HCT116 (cell line): ENCODE measurements around the gene SMPDL3B. TPM values are rescaled to one million over a fixed set of nuclear protein-coding genes. Genes with fewer than 3 reads are reported as not detected.

ENCODE experiments used
- ATAC-seq: fragments of 200-7000 bp; cut with Tn5 transposase; 2 replicates; pipeline ENCODE4 v1.9.1; 2020; ENCODE audit warnings: mild to moderate bottlenecking, moderate library complexity
- BruUV-seq: library from RNA; stranded (reverse); fragments of 400-500 nt; replicated peaks from 2 replicates; lab custom pipeline; 2021; lab: Mats Ljungman, UMichigan
- CTCF ChIA-PET: fragments of 300-600 bp; sonication (Branson Sonifier 250); formaldehyde crosslinking; loops from one replicate; lab custom pipeline; 2021; ENCODE audit warnings: antibody characterized with exemption; lab: Charles Lee
- POLR2A ChIA-PET: fragments of 300-600, 350-600 bp; sonication (Branson Sonifier 250); formaldehyde crosslinking; loops from one replicate; lab custom pipeline; 2021; ENCODE audit warnings: antibody characterized with exemption; lab: Charles Lee
- RAD21 ChIA-PET, 2 experiments: fragments of 300-600 bp; sonication (Branson Sonifier 250); formaldehyde crosslinking; loops; one replicate each; lab custom pipeline; 2023; ENCODE audit warnings: low total read pairs in 2 of 2; ENCODE audit not compliant: uncharacterized antibody in 2 of 2, unreplicated experiment in 2 of 2, low non-redundant PET in 1 of 2; lab: Charles Lee
- DNase-seq: peaks from one replicate; pipeline ENCODE4 v3.0.0-alpha.2; 2010; ENCODE audit warnings: low read depth, low spot score
- H2AFZ ChIP-seq: fragments of 200-600 bp; shearing (Covaris generic), sonication (generic); 2 replicates; pipeline ENCODE4 v1.6.1; 2017; ENCODE audit warnings: low read depth, mixed run types, mixed read lengths, antibody characterized with exemption, low read length; ENCODE audit not compliant: poor library complexity, severe bottlenecking
- H3K27ac ChIP-seq: 2 replicates; pipeline ENCODE4 v1.5.1; 2012; ENCODE audit warnings: low read depth, low read length
- H3K27me3 ChIP-seq: fragments of 200-600 bp; sonication (generic); 2 replicates; pipeline ENCODE4 v1.6.1; 2016; ENCODE audit warnings: mixed run types, low read length, mixed read lengths; ENCODE audit not compliant: insufficient read depth
- H3K36me3 ChIP-seq, 2 experiments: fragments of 200-500 bp in 1 of 2; fragments of 200-600 bp in 1 of 2; sonication (Bioruptor generic) in 1 of 2; sonication (generic) in 1 of 2; 2 replicates each; pipeline versions ENCODE4 v1.5.1 to v1.6.1; 2014 to 2016; ENCODE audit warnings: low read length in 2 of 2, inconsistent platforms in 1 of 2, mixed read lengths in 1 of 2, mixed run types in 1 of 2; ENCODE audit not compliant: insufficient read depth in 2 of 2, control insufficient read depth in 1 of 2
- H3K4me1 ChIP-seq, 2 experiments: fragments of 200-600 bp in 1 of 2; sonication (generic) in 1 of 2; 2 replicates each; pipeline versions ENCODE4 v1.5.1 to v1.6.1; 2012 to 2017; ENCODE audit warnings: low read length in 2 of 2, inconsistent platforms in 1 of 2, mild to moderate bottlenecking in 1 of 2, mixed read lengths in 1 of 2, mixed run types in 1 of 2, moderate library complexity in 1 of 2; ENCODE audit not compliant: insufficient read depth in 2 of 2, control insufficient read depth in 1 of 2
- H3K4me2 ChIP-seq: fragments of 200-600 bp; sonication (generic); 2 replicates; pipeline ENCODE4 v1.6.1; 2017; ENCODE audit warnings: mixed run types, low read length, mixed read lengths
- H3K4me3 ChIP-seq, 2 experiments: fragments of 200-600 bp in 1 of 2; sonication (generic) in 1 of 2; replicated peaks in 1 of 2; 2 replicates each; pipeline ENCODE4 v1.5.1; 2011 to 2016; ENCODE audit warnings: low read length in 2 of 2, control low read depth in 1 of 2, low read depth in 1 of 2, mild to moderate bottlenecking in 1 of 2, mixed read lengths in 1 of 2, mixed run types in 1 of 2
- H3K79me2 ChIP-seq: fragments of 200-600 bp; sonication (generic); 2 replicates; pipeline ENCODE4 v1.6.1; 2017; ENCODE audit warnings: mild to moderate bottlenecking, mixed run types, low read length, moderate library complexity, mixed read lengths; ENCODE audit not compliant: insufficient read depth
- H3K9ac ChIP-seq: fragments of 200-600 bp; sonication (generic); 2 replicates; pipeline ENCODE4 v1.6.1; 2016; ENCODE audit warnings: low read length, mixed read lengths
- H3K9me2 ChIP-seq: fragments of 200-600 bp; sonication (generic), shearing (Covaris generic); 2 replicates; pipeline ENCODE4 v1.6.1; 2017; ENCODE audit warnings: mixed run types, mild to moderate bottlenecking, moderate library complexity; ENCODE audit not compliant: insufficient read depth
- H3K9me3 ChIP-seq, 2 experiments: fragments of 200-500 bp in 1 of 2; fragments of 200-600 bp in 1 of 2; sonication (Bioruptor generic) in 1 of 2; sonication (generic) in 1 of 2; 2 replicates each; pipeline ENCODE4 v1.6.1; 2014 to 2017; ENCODE audit warnings: low read length in 2 of 2, mixed read lengths in 2 of 2, inconsistent platforms in 1 of 2, low read depth in 1 of 2, mild to moderate bottlenecking in 1 of 2, mixed run types in 1 of 2, moderate library complexity in 1 of 2; ENCODE audit not compliant: control insufficient read depth in 1 of 2, insufficient read depth in 1 of 2
- H4K20me1 ChIP-seq: fragments of 200-600 bp; sonication (generic), shearing (Covaris generic); 2 replicates; pipeline ENCODE4 v1.6.1; 2017; ENCODE audit warnings: mixed run types, mild to moderate bottlenecking, moderate library complexity; ENCODE audit not compliant: insufficient read depth
- CBX3 ChIP-seq: IDR thresholded peaks from 2 replicates; pipeline ENCODE4 v1.6.1; 2012; ENCODE audit warnings: low read depth
- EGR1 ChIP-seq: IDR thresholded peaks from 2 replicates; pipeline ENCODE4 v1.6.1; 2012; ENCODE audit warnings: low read depth
- ELF1 ChIP-seq: IDR thresholded peaks from 2 replicates; pipeline ENCODE4 v1.6.1; 2012; ENCODE audit warnings: low read depth, borderline replicate concordance
- EZH2 ChIP-seq: fragments of 200-600 bp; sonication (generic); IDR thresholded peaks from 2 replicates; pipeline ENCODE4 v1.6.1; 2017; ENCODE audit warnings: antibody characterized with exemption, mixed run types
- EZH2phosphoT487 ChIP-seq: fragments of 200-600 bp; IDR thresholded peaks from 2 replicates; pipeline ENCODE4 v1.6.1; 2018; ENCODE audit warnings: antibody characterized with exemption, borderline replicate concordance
- JUND ChIP-seq: IDR thresholded peaks from 2 replicates; pipeline ENCODE4 v1.6.1; 2012
- POLR2A ChIP-seq: IDR thresholded peaks from 2 replicates; pipeline ENCODE4 v1.7.0; 2011; ENCODE audit warnings: borderline replicate concordance; ENCODE audit not compliant: insufficient read depth, insufficient read length; ENCODE audit errors: extremely low read depth
- POLR2AphosphoS5 ChIP-seq: IDR thresholded peaks from 2 replicates; pipeline ENCODE4 v1.6.1; 2011; ENCODE audit warnings: mild to moderate bottlenecking, low read depth, low read length, moderate library complexity
- SIN3A ChIP-seq: IDR thresholded peaks from 2 replicates; pipeline ENCODE4 v1.6.1; 2012; ENCODE audit warnings: low read depth
- SP1 ChIP-seq: IDR thresholded peaks from 2 replicates; pipeline ENCODE4 v1.6.1; 2012; ENCODE audit warnings: low read depth
- SRF ChIP-seq: IDR thresholded peaks from 2 replicates; pipeline ENCODE4 v1.6.1; 2012; ENCODE audit warnings: low read depth
- intact Hi-C: fragments of 100-400 bp; cut with micrococcal nuclease; formaldehyde crosslinking; loops from 2 replicates; pipeline ENCODE4 v1.10.0; 2022
- total RNA-seq: library from RNA; stranded (reverse); gene quantifications from one replicate; pipeline ENCODE4 v1.2.1, GENCODE V29; 2021; ENCODE audit not compliant: unreplicated experiment
- TF ChIP-seq, protein P1 (sequence below): IDR thresholded peaks from 2 replicates; pipeline ENCODE4 v1.6.1; 2012; ENCODE audit warnings: low read depth
- TF ChIP-seq, protein P2 (sequence below): IDR thresholded peaks from 2 replicates; pipeline ENCODE4 v1.6.1; 2012
- TF ChIP-seq, protein P3 (sequence below), 3 experiments: fragments of 200-600 bp in 1 of 3; sonication (generic) in 1 of 3; IDR thresholded peaks in 2 of 3; conservative IDR thresholded peaks in 1 of 3; 2 replicates each; pipeline ENCODE4 v1.5.1; 2012 to 2017; ENCODE audit warnings: low read depth in 2 of 3, low read length in 2 of 3, antibody characterized with exemption in 1 of 3, borderline replicate concordance in 1 of 3, control low read depth in 1 of 3, mild to moderate bottlenecking in 1 of 3, mixed read lengths in 1 of 3, mixed run types in 1 of 3, moderate library complexity in 1 of 3; ENCODE audit not compliant: insufficient read depth in 1 of 3
- TF ChIP-seq, protein P4 (sequence below): IDR thresholded peaks from 2 replicates; pipeline ENCODE4 v1.6.1; 2011; ENCODE audit warnings: mild to moderate bottlenecking, low read length, moderate library complexity; ENCODE audit not compliant: insufficient replicate concordance; ENCODE audit errors: extremely low read depth

SMPDL3B gene
- total RNA-seq, 1 experiment from 2014 or later = 16.4 TPM

DNA sequence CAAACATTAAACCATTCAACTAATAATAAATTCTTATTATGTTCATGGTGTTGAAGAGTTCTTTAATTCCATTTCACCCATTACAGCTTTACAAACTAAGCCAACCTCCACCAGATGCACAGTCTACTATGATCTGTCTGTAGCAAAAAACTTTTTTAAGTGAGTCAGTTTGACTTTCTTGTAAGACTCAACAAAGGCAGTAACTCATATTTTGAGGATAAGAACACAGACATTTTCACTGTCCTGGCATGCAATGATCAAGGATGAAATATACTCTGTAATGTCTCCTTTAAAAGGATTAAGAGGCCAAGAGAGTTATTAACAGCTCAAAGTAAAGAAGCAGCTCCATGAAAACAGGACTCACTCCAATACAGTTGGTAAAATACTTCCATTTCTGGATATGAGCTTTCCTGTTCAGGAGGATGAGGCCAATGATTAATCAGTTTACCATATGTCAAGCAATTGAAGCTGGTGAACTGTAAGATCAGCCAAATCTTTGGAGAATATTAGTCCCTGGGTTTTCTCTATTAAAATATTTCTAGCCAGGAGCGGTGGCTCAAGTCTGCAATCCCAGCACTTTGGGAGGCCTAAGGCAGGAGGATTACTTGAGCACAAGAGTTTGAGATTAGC lies 45.5 kb downstream of the SMPDL3B start (continued):
- TF ChIP-seq, protein P1, sequence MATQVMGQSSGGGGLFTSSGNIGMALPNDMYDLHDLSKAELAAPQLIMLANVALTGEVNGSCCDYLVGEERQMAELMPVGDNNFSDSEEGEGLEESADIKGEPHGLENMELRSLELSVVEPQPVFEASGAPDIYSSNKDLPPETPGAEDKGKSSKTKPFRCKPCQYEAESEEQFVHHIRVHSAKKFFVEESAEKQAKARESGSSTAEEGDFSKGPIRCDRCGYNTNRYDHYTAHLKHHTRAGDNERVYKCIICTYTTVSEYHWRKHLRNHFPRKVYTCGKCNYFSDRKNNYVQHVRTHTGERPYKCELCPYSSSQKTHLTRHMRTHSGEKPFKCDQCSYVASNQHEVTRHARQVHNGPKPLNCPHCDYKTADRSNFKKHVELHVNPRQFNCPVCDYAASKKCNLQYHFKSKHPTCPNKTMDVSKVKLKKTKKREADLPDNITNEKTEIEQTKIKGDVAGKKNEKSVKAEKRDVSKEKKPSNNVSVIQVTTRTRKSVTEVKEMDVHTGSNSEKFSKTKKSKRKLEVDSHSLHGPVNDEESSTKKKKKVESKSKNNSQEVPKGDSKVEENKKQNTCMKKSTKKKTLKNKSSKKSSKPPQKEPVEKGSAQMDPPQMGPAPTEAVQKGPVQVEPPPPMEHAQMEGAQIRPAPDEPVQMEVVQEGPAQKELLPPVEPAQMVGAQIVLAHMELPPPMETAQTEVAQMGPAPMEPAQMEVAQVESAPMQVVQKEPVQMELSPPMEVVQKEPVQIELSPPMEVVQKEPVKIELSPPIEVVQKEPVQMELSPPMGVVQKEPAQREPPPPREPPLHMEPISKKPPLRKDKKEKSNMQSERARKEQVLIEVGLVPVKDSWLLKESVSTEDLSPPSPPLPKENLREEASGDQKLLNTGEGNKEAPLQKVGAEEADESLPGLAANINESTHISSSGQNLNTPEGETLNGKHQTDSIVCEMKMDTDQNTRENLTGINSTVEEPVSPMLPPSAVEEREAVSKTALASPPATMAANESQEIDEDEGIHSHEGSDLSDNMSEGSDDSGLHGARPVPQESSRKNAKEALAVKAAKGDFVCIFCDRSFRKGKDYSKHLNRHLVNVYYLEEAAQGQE = no peak

DNA sequence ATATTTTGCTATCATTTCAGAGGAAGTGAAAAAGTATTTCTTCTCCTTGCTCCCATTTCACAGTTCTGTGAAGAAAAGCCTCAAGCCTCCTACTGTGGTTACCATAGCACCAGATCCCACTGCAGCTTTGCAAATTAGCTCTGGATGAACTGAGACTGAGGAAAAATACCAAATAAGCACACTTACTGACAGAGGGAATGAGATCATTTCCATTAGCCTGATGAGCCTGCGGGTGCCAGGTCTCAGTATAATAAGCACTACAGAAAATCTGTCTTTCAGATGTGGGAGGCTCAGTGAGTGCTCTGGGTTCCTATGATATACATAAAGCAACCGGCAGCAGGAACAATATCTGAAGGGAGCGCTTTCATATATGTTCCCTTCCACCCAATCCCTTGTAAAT lies 46.3 kb downstream of the SMPDL3B start:
- no TSS peak for BruUV-seq
- ATAC-seq = no peak
- CTCF ChIA-PET = interaction anchor here (0.5 to 1.9 kb wide), 2 partner anchors 42 to 102 kb away, joined by 4 to 9 read pairs; no protein-coding TSS in a partner anchor

More for the DNA sequence above, 46.3 kb downstream of the SMPDL3B start:
- no peaks in the 10 kb centered on the region; the same call in 1 of the 2 replicates for H4K20me1 ChIP-seq
- POLR2A ChIA-PET = no interaction called here
- H3K27me3 ChIP-seq = no peaks in the 10 kb centered on the region
- no peaks in the 10 kb centered on the region for H3K9me2 ChIP-seq
- H3K36me3 ChIP-seq = peaks cover 0 to 2% of the 10 kb centered on the region in 2 experiments; a peak in 1 of 4 replicates
- RAD21 ChIA-PET = interaction anchor here in 1 of 2 experiments (1.1 kb wide), 1 partner anchor 123 kb away, joined by 3 read pairs; no protein-coding TSS in a partner anchor
- H3K79me2 ChIP-seq = no peaks in the 10 kb centered on the region
- TF ChIP-seq CBX3 (no peak), JUND (no peak), EGR1 (no peak), SIN3A (no peak), POLR2AphosphoS5 (no peak), EZH2phosphoT487 (no peak), POLR2A (no peak), SRF (no peak), EZH2 (no peak), SP1 (no peak), ELF1 (no peak)
- TF ChIP-seq, protein P2, sequence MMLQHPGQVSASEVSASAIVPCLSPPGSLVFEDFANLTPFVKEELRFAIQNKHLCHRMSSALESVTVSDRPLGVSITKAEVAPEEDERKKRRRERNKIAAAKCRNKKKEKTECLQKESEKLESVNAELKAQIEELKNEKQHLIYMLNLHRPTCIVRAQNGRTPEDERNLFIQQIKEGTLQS = no peak
- TF ChIP-seq, protein P3, sequence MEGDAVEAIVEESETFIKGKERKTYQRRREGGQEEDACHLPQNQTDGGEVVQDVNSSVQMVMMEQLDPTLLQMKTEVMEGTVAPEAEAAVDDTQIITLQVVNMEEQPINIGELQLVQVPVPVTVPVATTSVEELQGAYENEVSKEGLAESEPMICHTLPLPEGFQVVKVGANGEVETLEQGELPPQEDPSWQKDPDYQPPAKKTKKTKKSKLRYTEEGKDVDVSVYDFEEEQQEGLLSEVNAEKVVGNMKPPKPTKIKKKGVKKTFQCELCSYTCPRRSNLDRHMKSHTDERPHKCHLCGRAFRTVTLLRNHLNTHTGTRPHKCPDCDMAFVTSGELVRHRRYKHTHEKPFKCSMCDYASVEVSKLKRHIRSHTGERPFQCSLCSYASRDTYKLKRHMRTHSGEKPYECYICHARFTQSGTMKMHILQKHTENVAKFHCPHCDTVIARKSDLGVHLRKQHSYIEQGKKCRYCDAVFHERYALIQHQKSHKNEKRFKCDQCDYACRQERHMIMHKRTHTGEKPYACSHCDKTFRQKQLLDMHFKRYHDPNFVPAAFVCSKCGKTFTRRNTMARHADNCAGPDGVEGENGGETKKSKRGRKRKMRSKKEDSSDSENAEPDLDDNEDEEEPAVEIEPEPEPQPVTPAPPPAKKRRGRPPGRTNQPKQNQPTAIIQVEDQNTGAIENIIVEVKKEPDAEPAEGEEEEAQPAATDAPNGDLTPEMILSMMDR (IDR thresholded peaks at IDR 0.05 in 2 of 3, conservative IDR thresholded peaks at IDR 0.05 in 1 of 3; ENCODE audit: borderline replicate concordance in 1 of 3, insufficient read depth in 1 of 3, low read depth in 2 of 3, low read length in 2 of 3) = no peak
- TF ChIP-seq, protein P4, sequence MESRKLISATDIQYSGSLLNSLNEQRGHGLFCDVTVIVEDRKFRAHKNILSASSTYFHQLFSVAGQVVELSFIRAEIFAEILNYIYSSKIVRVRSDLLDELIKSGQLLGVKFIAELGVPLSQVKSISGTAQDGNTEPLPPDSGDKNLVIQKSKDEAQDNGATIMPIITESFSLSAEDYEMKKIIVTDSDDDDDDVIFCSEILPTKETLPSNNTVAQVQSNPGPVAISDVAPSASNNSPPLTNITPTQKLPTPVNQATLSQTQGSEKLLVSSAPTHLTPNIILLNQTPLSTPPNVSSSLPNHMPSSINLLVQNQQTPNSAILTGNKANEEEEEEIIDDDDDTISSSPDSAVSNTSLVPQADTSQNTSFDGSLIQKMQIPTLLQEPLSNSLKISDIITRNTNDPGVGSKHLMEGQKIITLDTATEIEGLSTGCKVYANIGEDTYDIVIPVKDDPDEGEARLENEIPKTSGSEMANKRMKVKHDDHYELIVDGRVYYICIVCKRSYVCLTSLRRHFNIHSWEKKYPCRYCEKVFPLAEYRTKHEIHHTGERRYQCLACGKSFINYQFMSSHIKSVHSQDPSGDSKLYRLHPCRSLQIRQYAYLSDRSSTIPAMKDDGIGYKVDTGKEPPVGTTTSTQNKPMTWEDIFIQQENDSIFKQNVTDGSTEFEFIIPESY = no peak
- no peaks in the 10 kb centered on the region for H3K4me1 ChIP-seq
- DNase-seq = no peak
- no peaks in the 10 kb centered on the region for H3K9me3 ChIP-seq
- H2AFZ ChIP-seq = no peak overlapping the region
- H3K4me3 ChIP-seq = no peak overlapping the region
- H3K9ac ChIP-seq = no peak overlapping the region
- intact Hi-C loops = no loop called here
- H3K27ac ChIP-seq = no peak overlapping the region
- no peak overlapping the region for H3K4me2 ChIP-seq
